ENCODE measurements around the gene ZNF692.

ZNF692 gene

DNA sequence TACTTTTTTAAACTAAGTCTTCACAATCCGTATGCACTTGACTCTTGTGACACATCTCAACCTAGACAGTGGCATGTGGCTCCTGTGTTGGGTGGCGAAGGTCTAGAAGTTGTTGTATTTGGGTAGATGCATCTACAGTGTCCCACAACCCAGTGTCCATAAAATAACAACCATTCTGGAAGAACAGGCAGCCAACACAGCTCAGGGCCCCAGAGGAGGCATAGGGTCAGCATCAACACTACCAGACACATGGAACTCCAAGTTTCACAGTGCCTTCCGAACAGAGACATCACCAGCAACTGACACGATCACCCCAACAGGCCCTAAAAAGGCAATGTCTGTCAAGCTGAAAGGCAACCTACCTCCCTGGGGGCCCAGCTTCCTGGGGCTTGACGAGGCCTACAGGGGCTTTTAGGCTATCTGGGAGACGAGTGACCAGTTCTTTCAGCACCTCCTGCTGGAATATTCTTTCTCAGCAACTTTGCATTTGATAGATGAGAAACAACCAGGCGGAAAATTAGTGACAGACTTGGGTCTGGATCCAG is 38.8 kb downstream of the ZNF692 start:
- TF ChIP-seq, protein P1, sequence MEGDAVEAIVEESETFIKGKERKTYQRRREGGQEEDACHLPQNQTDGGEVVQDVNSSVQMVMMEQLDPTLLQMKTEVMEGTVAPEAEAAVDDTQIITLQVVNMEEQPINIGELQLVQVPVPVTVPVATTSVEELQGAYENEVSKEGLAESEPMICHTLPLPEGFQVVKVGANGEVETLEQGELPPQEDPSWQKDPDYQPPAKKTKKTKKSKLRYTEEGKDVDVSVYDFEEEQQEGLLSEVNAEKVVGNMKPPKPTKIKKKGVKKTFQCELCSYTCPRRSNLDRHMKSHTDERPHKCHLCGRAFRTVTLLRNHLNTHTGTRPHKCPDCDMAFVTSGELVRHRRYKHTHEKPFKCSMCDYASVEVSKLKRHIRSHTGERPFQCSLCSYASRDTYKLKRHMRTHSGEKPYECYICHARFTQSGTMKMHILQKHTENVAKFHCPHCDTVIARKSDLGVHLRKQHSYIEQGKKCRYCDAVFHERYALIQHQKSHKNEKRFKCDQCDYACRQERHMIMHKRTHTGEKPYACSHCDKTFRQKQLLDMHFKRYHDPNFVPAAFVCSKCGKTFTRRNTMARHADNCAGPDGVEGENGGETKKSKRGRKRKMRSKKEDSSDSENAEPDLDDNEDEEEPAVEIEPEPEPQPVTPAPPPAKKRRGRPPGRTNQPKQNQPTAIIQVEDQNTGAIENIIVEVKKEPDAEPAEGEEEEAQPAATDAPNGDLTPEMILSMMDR (conservative IDR thresholded peaks at IDR 0.05; ENCODE audit: low read depth, low read length) = no peak
- no peak for DNase-seq (ENCODE audit: low read depth)
- no peak overlapping the region for H3K4me3 ChIP-seq (ENCODE audit: low read length)

DNA sequence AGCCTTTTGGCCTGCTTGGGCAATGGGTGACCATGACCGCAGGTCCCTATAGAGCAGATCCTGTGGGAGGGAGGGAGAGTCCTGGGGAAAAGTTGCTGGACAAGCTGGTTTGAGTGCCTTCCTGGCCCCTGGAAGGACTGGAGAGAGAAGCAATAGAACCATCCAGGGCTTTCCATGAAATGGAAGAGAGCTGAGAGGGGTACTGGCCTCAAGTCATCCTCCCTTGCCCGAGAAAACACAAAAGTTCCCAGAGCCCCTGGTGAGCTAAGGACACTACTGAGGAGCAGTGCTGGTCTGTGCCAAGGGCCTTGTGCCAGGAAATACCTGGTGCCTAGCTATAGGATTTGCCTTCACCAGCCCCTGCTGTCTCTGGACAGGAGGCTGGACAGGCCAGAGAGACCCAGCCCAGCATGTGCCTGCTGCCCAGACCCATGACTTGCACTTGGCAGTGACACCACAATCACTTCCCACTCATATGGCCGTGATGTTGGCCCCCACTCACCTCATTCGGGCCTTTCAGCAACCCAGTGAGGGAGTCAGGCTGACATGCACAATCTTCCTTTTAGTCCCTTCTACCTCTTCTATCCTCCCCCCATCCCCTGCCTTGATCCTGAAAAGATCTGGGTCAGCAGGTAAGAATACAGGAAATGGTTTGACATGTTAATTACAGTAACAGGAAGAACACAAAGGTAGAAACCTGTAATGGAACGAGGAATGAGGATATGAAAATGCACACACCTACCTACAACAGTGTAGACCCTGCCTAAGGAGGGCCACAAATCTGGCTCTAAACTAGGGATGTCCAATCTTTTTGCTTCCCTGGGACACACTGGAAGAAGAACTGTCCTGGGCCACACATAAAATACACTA is 40.1 kb downstream of the ZNF692 start:
- no peak for DNase-seq (ENCODE audit: low read depth)
- H3K4me3 ChIP-seq (ENCODE audit: low read length) = no peak overlapping the region
- TF ChIP-seq, protein P1 (conservative IDR thresholded peaks at IDR 0.05; ENCODE audit: low read depth, low read length) = no peak

DNA sequence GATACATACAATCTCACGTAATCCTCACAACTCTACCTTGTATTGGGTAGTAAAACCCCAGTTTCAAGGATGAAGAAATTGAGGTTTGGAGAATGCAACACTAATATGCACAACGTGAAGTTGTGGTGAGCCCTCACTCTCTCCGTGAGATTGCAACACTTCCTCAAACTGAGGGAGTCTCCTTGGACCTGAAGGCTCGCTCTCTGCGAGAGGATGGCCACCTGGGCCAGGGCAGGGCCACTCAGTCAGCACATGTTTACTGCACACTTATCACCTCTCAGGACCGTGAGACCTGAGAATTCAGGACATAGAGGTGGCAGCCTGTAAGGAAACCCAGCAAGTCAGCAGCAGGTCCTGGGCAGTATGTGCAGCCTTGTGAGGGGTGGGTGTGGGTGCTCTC is 41.8 kb downstream of the ZNF692 start:
- no peak for DNase-seq (ENCODE audit: low read depth)
- TF ChIP-seq, protein P1 (conservative IDR thresholded peaks at IDR 0.05; ENCODE audit: low read depth, low read length) = no peak
- no peak overlapping the region for H3K4me3 ChIP-seq (ENCODE audit: low read length)

DNA sequence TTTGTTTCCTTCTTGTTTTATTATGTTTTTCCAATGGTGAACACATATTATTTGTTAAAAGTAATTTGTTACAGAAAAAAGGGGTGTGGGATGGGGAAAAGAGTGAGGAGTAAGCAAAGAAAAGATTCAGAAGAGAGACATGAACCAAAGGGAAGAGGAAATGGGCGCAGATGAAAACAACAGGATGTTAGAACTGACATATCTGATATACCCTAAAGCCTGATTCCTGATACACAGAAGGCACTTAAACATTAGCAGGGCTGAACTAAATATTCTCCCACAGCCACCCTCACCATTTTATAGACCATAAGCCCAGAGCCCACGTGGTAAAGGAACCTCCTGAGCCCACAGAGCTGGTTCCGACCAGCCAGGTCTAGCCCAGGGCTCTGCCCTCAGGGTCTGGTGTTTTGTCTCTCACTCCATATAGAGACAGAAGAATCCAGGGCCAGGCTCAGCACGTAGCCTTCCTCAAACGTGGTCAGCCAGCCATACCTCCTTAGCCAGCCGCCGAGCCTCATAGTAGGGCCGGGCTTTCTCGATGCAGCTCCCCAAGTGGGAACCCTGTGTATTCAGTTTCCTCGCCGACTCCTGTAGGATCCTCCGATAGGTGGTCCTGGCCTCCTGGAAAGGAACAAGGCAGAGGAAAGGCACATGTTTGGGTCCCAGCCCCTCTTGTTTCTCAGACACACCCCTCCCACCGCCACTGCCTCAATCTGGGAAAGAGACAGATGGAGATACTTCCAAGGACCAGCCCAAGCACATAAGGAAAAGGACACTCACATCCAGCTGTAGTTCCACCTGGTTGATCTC is 42.6 kb downstream of the ZNF692 start:
- no peak overlapping the region for H3K4me3 ChIP-seq (ENCODE audit: low read length)
- DNase-seq (ENCODE audit: low read depth) = no peak
- TF ChIP-seq, protein P1 (conservative IDR thresholded peaks at IDR 0.05; ENCODE audit: low read depth, low read length) = no peak

DNA sequence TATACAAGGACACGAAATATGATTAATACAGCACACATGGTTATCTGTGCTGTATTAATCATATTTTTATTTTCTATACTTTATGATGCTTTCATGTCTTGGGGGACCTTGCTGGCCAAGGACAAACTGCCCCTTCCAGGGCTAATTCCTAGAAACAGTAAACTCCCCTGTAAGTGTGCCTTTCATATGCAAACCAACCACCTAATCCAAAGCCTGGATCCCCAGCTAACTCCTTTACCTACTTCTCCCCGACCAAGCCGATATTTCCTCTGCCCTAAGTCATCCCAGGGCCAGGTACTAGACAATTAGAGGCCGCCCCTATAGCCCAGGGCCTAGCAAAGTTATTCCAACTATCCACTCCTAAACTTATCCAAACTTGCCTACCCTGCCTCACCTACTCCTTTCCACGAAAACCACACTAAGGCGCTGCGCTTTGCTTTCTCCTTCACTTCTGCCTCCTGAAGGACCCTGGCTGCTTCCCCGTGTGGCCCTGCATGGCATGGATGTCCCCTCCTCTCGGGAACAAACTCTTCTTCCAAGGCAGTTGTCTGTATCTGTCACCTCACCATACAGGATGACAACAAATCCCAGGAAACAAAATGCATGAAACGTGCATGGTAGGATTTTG is 43.4 kb downstream of the ZNF692 start:
- no peak overlapping the region for H3K4me3 ChIP-seq (ENCODE audit: low read length)
- TF ChIP-seq, protein P1 (conservative IDR thresholded peaks at IDR 0.05; ENCODE audit: low read depth, low read length) = no peak
- DNase-seq (ENCODE audit: low read depth) = no peak

DNA sequence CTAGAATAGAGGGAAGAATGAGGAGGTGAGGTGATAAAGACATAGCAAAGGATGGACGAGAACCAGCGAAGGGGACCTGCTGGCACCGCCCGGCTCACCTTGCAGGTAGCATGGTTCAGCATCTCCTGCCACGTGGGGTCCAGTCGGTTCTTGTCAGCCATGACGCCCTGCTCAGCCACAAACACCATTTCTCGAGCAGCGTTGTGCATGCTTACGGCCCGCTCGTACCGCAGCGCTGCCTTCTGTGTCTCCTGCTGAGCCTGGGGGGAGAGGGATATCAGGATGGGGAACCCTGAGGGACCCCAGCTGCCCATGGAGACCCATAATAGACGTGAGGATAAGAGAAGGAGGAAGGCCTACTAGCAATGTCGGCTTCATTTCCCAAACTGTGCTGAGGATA is 44.5 kb downstream of the ZNF692 start:
- no peak overlapping the region for H3K4me3 ChIP-seq (ENCODE audit: low read length)
- DNase-seq (ENCODE audit: low read depth) = no peak
- TF ChIP-seq, protein P1 (conservative IDR thresholded peaks at IDR 0.05; ENCODE audit: low read depth, low read length) = no peak

All from retinal pigment epithelial cell (primary cell).